ENCODE data around the gene LZTR1.
"Not testable (repeated sequence)": the region's sequence is repeated elsewhere in the genome, so short reads cannot be mapped to it uniquely, and the experiment has no call there.

LZTR1 gene

DNA sequence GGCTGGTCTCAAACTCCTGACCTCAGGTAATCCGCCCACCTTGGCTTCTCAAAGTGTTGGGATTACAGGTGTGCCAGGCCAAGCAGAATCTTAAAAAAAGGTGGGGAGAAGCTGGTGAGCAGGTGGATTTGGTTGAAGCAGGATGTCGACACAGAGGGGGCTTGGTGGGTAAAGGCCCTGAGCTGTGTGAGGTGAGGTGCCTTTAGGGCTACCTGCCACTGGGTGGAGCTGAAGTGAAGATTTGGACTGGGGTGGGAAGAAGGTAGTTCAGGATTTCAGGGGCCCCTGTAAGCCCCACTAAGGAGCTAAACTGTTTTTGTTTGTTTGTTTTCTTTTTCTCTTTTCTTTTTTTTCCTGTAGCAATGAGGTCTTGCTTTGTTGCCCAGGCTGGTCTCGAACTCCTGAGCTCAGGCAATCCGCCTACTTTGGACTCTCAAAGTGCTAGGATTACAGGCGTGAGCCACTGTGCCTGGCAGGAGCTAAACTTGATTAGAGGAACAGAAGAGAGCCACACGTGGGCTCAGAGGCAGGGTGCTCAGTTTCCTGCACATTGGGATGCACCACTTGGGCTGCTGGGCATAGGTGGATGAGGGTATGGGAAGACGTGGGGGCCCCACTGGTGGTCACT is 38.8 kb downstream of the LZTR1 start:
- peak; percentile 10 for DNase-seq

DNA sequence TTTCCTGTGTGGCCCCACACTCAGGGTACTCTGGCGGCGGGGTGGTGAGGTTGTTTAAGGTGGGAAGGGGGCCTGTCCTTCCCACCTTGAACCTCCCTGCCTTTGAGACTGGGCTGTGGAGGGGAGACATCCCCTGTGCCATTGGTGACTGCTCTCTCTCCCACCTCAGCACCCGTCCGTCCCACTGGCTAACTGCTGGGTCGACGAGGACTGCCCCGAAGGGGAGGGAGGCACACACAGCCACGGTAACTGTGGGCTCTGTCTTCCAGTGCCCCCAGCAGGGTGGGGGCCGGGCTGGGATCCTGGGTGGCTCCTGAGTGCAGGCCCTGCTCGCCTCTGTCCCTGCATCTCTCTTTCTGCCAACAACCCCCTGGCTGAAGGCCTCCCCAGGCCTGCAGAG is 40.4 kb downstream of the LZTR1 start:
- DNase-seq = no peak

DNA sequence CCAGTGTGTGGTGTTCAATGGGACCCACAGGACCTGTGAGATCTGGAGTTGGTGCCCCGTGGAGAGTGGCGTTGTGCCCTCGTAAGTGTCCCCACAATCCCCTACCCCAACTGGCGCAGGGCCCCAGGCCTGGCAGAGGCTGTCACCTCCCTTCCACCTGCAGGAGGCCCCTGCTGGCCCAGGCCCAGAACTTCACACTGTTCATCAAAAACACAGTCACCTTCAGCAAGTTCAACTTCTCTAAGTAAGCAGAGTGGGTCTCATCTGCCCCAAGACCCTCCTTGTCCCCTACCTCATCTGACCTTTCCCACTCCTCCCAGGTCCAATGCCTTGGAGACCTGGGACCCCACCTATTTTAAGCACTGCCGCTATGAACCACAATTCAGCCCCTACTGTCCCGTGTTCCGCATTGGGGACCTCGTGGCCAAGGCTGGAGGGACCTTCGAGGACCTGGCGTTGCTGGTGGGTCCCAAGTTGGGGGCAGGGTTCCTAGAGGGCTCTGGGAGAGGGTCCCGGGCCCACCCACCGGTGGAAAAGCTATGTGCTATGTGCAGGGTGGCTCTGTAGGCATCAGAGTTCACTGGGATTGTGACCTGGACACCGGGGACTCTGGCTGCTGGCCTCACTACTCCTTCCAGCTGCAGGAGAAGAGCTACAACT is 41.0 kb downstream of the LZTR1 start:
- DNase-seq = no peak

DNA sequence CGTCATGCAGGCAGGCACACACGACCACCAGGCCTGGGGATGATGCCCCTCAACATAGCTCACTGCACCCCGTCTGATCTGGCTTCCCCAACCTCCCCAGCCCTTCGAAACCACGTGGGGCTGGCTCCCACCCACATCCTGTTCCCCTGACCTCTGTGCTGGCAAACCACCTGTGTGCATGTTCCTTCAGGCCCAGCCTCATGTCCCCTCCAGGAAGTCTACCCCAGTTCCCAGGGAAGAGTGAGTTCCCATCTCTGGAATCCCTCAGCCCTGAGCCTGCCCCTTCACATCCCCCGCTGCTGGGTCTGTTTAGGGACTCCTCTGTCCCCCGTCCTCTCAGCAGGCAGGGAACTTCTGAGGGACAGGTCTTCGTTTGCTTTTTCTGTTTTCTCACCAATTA is 43.2 kb downstream of the LZTR1 start:
- DNase-seq = no peak

DNA sequence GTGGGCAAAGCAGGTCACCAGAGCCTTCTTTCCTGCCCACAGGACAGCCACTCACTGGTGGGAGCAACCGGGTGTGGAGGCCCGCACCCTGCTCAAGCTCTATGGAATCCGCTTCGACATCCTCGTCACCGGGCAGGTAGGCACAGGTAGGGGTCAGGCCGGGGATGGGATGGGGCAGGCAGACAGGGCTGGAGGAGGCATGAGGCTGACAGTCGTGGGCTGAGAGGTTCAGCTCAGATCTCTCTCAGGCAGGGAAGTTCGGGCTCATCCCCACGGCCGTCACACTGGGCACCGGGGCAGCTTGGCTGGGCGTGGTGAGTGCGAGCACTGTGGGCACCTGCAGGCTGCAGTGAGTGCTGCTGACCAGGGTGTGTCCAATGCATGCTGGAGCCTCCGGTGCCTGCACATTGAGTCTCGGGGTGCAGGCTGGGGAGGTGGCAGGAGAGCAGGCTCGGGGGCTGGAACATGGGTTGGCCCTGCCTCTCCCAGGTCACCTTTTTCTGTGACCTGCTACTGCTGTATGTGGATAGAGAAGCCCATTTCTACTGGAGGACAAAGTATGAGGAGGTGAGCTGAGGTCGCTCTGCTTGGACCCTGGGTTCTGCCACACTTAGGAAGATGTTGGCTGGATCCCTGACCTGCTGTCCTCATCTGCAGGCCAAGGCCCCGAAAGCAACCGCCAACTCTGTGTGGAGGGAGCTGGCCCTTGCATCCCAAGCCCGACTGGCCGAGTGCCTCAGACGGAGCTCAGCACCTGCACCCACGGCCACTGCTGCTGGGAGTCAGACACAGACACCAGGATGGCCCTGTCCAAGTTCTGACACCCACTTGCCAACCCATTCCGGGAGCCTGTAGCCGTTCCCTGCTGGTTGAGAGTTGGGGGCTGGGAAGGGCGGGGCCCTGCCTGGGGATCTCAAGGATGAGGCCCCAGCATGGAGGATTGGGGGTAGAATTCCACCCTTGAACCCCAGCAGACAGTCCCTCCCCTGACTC is 44.0 kb downstream of the LZTR1 start:
- DNase-seq = no peak

DNA sequence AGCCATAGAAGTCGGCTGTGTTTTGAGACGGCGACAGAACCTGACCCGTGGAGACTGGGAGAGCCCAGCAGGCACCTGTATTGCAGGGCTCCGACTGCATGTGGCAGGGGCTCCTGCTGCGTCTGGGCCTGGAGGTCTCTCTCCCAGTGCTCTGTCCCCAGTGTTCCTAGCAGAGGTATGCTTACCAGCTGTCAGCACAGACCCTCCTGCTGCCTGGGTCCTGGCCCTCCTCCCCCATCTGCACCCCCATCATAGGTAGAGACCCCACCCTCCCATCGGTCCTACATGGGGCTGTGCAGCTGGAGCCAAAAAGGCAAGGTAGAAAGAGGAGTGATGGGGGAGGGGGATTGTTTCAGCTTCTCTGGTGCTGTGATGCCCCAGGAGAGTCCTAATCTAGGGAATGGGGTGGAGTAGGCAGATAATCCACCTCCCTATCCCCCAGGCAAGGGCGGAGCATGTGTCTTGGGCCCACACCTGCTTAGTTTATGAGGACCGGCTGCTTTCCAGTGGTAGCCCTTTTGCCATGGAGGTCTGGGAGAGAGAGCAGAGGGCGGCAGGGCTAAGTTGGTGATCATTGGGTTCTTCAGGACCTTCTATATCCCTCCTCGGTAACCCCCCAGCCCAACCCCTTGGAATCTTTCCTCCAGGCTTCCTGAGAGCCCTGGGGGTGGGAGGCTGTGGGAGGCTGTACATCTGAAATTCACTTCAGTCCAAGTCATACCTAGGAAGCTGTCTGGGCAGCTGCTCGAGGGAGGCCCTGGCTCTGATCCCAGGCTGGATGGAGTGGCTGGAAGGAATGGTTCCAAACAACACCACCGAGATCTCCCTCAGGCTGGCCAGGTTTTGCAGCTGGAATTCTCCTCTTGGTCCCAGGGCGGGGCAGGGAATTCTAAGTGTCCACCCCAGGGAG is 44.9 kb downstream of the LZTR1 start:
- no peak for DNase-seq

DNA sequence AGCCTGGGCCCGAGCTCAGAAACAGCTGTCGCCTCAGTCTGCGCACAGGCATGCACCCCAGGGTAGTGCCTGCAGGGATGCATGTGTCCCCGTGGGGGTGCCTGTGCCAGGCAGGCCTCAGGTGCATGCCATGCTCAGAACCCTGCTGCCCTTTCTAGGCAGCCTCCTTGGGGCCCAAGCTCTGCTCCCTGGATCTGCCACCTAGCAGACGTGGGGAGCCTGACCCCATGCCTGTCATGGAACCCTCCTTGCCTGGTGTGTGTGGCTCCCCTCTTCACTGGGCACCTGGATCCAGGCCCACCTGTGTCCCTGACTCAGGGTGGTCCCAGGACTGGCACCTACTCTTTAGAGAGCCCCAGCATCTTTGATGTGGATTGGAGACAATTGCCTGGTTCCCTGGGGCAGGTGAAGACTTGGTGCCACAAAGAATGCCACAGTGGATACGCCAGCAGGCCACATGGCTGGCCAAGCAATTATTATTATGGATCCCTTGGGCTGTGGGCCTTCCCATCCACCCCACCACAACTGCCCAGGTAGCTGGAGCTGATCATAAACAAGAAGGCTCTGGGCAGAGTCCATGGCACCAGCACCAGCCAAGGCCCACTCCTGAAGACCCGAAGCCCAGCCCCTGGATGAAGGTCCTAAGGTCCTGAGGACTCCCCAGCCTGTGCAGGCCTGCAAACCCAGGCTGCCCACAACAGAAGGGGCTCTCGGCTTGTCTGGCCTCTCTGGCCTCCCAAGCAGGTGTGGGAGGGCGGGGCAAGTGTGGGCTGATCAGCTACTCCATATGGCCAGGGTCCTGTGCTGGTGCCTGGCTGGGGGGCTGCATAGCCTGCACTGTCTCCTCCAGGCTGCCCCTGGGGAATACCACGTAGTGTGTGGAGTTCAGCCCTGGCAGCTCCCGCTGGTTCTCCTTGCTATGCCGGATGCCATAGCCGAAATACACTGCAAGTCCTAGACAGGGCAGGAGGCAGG is 46.5 kb downstream of the LZTR1 start:
- DNase-seq = no peak

DNA sequence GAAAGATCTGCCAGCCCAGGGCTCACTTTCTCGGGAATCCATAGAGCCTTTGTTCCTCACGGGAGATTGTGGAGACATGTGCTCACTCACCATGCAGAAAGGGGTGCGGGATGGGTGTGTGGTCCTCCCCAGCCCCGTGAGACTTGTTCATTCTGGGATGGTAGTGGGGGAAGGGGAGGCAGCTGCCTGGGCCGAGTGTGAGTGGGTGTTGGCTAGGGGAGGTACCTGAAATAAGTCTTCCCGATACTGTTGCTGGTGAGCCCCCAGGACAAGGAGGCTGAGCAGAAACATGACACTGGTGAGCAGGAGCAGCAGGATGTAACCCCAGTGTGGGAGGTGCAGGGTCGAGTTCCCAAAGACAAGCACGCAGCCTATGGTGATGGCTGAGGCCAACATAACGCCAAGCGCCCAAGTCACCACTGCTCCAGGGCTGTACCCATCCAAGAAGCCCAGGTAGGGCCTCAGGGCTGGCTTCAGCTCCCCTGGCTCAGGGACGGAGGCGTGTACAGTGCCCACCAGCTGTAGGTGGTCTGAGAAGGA is 47.5 kb downstream of the LZTR1 start:
- no peak for DNase-seq

DNA sequence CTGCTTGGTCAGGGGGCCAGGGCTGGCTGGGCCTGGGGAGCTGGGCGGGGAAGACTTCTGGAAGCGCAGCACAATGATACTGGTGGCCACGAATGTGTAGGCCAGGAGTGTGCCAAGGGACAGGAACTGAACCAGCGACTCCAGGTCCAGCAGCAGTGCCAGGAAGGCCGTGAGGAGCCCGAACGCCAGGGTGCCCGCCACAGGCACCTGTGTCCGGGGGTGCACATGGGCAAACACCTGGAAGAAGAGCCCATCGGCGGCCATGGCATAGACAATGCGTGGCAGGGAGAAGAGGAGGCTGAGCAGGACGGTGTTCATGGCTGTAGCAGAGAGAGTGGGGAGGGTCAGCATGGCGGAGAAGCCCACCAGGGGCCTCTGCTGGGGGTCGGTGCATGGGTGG is 47.9 kb downstream of the LZTR1 start:
- no peak for DNase-seq

DNA sequence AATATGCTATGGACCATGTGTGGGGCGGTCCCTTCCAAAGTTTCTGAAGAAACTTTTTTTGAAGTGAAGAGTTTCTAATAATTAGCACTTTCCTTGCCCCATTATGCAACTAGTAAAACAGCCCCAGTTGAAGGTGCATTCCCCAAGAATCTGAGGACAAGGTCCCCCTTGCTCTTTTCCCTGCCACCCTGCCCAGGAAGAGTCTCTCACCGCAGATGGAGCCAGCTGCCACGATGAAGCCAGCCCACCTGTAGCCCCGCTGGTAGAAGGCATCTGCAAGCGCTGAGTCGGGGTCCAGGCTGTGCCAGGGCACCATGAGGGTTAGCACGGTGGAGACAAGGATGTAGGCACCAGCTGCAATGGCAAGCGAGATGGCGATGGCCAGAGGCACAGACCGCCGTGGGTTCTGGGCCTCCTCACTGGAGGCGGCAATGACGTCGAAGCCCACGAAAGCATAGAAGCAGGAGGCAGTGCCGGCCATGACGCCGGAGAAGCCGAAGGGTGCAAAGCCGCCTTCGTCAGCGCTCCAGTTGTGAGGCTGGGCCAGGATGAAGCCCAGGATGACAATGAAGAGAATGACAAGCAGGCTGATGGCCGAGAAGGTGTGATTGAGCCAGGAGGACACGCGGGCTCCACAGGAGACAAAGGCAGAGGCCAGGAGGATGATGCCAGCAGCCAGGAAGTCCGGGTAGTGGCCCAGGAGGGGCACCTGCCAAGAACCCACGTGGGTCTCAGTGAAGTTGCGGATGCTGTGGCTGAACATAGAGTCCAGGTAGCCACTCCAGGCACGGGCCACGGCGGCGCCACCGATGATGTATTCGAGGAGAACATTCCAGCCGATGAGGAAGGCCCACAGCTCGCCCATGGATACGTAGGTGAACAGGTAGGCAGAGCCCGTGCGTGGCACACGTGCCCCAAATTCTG is 48.8 kb downstream of the LZTR1 start:
- DNase-seq = no peak

DNA sequence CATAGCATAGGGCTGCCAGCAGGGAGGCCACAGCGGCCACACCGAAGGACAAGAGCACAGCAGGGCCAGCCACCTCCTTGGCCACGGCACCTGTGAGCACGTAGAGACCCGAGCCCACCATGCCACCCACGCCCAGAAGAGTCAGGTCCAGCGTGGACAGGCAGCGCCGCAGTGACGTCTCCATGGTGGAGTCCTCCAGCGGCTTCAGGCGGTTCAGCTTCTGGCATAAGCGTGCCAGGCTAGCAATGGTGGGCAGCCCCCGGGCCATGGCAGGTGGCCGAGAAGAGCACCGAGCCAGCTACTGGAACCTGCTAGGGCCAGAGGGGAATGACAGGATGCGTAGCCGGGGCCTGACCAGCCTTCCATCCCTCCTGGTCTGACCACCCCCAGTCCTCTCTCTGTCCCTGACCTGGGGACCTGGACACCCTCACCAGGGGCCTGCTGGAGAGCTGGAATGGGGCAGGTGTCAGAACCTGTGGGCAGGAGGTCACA is 49.5 kb downstream of the LZTR1 start:
- no peak for DNase-seq

DNA sequence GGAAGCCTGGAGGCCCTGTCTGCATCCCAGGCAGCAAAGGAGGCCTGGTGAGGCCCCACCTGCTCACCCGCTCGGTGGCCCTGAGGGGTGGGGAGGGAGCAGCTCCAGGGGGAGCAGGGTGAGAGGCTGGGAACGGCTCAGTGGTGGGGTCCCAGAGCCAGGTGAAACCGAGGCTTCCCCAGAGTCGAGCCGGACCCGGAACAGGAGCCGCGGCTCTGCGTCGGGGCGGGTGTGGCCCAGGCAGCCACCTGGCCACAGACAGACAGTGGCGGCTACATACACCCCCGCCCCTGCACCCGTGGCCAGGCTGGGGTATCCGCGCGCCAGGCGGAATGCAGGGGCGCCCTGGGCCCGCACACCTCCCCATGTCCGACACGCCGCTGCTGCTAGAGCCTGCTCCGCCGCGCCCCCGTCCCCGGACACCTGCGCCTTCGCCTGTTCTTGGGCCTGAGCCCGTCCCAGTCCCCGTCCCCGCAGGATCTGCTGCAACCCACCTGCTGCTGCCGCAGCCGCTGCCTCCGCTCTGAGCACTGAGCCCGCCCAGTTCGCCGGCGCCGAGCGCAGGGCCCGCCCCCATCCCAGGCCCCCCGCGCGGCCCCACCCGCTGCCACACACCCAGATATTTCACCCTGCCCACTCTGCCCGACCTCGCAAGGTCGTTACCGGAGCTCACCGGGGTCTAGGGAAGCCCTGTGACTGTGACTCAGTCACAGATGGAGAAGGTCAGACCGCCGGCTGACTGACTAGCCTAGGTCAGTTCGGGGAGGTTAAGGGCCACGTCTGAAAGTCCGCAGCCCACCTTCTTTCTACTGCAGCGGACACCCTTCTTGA is 50.2 kb downstream of the LZTR1 start, which contains the start of gene SLC7A4:
TSS of gene SLC7A4 (minus strand) at position 525 of the 831 bp plus-strand sequence. CDS start 749 bp downstream, outside the sequence.
- no peak for DNase-seq

DNA sequence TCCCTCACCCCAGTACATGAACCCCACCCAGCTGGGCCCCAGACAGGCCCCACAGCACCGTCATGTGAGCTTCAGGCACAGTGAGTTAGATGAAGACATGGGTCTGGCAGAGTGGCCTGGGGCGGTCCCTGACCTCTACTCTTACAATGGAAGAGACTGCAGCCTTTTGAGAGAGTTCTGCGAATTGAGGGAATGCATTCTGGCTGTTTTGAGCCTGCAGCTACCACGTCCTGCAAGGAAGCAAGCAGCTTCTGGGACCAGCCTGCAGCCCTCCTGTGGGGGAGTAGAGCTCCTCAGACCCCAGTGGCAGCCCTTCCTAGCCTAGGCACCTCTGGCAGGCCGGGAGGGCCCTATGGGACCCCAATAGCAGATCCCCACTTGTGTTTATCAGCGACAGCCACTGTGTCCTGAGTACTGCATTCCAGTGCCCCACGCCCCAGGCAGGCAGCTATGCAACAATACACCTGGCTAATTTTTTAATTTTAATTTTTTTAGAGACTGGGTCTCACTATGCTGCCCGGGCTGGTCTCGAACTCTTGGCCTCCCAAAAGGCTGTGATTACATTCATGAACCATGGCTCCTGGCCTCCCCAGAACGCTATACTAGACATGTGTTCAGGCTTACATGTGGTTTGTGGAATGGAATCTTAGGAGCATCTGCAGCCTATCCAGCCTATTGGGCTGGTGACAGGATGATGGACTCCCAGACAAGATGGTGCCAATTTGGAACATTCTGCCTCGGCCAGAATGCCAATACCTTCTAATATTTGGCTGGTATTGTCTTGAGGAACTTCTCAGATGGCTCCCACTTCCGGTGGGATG is 51.0 kb downstream of the LZTR1 start:
- no peak for DNase-seq

DNA sequence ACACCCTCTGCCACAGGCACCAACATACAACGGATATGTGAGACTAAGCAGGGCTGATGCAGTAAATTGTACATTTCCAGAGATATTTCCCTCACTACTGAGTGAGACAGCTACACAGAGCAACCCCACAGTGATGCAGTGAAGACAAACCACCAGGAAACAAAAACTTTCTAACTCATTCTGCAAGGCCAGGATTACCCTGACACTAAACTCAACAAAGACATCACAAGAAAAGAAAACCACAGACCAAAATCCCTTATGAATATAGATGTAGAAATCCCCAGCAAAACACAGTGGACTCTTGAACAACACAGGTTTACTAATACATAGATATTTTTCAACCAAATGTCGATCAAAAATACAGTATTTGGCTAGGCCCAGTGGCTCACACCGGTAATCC is 51.8 kb downstream of the LZTR1 start:
- DNase-seq = no peak

DNA sequence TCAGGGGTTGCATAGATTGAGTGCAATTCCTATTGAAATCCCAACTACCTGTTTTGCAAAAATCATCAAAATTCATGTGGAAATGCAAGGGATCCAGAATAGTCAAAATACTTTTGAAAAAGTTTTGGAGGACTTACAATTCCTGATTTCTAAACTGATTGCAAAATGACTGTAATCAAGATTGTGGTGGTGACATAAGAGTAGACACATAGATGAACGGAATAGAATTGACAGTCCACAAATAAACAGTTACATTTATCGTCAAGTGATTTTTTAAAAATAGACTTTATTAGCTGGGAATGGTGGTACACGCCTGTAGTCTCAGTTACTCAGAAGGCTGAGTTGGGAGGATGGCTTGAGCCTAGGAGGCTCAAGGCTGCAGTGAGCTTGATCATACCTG is 52.9 kb downstream of the LZTR1 start:
- no peak for DNase-seq

DNA sequence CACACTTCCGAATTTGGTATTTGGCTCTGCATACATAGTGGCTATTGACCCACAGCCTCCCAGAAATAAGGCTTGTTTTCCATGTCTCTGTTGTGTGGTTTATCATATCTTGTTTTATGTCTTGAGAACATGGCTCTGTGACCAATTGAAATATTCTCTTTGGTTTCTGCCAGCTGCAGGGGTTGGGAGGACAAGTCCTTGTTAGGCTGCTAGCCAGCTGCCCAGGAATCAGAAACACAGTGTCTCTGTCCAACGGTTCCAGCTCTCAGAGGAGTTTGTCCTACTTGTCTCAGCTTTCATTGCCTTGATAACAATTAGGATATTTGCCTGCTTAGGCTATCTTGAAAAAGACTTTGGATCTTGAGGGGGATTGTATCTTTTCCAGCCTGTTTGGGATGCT is 56.3 kb downstream of the LZTR1 start:
- no peak for DNase-seq

DNA sequence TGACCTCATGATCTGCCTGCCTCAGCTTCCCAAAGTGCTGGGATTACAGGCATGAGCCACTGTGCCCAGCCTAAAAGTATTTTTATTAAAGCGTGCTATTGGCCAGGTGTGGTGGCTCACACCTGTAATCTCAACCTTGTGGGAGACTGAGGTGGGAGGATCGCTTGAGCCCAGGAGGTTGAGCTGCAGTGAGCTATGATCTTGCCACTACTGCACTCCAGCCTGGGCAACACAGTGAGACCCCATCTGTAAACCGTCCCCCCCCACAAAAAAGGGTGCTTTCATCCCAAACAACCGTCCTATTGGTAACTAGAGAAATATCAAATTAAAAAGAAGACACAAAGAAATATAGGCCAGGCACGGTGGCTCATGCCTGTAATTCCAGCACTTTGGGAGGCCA is 57.1 kb downstream of the LZTR1 start:
- not testable (repeated sequence) for DNase-seq

DNA sequence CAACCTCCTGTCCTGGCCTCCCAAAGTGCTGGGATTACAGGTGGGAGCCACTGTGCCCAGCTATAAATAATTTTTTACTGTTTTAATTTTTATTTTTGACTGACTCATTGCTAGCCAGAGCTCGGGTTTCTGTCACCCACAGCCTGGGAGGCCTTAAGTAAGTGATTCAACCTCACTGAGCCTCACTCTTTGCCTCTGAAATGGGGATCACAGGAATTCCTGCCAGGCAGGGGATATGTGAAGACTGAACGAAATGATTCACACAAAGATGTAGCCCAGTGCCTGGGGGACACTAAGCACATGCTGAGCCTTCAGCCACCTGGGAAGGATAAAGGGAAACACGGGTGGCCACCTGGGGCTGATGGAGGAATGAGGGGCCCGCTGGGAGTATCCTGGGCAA is 59.8 kb downstream of the LZTR1 start:
- DNase-seq = no peak
